ACHN (cell line): ENCODE results near the gene RRP1.
"Not testable (repeated sequence)": the region's sequence is repeated elsewhere in the genome, so short reads cannot be mapped to it uniquely, and the experiment has no call there.

ENCODE experiments used
- DNase-seq: peaks from one replicate; pipeline ENCODE4 v3.0.0-alpha.2; 2015
- in situ Hi-C: cut with HindIII; loops from 2 replicates; pipeline ENCODE4 v1.10.0; 2017; ENCODE audit warnings: low sequenced_read_pairs, low pct_ligation_motif_present, low pct_unique_long_range_greater_than_20kb

Gene RRP1

DNA sequence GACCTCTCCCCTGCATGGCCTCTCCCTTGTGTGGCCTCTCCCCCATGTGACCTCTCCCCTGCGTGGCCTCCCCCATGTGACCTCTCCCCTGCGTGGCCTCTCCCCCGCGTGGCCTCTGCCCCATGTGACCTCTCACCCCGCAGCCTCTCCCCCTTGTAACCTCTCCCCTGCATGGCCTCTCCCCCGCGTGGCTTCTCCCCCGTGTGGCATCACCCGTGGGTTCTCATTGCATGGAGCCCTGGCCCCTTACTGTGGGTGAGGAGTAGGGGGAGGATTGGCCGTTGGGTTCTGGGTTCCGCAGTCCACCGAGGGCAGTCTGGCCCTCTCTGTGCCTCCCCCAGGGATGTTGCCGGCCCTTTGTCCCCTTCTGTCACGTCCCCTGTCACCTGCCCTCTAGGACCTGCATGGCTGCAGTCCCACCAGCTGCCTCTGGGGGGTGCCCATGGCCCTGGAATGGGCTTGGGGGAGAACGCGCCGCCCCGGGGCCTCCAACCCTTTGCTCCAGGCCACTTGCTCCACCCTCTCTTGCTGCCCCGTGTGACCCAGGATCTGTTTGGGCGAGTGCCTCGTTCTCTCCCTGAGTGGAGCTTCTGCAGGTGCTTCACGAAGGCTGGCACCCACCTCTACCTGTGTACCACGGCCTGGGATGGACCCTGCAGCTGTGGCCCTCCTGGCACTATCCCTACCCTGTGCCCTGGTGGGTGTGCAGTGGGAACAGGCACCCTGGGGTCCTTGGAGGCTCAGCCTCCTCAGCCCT is 21.3 kb downstream of the RRP1 start:
- in situ Hi-C loops = no loop called here
- peak; percentile 64 for DNase-seq

- no peak for DNase-seq
- in situ Hi-C loops = no loop called here
These were observed 22.1 kb downstream of the RRP1 start for GRCh38 chr21:43811262-43812105.

GRCh38 chr21:43812139-43812821 is 22.9 kb downstream of the RRP1 start:
- DNase-seq = no peak
- in situ Hi-C loops = no loop called here

DNA sequence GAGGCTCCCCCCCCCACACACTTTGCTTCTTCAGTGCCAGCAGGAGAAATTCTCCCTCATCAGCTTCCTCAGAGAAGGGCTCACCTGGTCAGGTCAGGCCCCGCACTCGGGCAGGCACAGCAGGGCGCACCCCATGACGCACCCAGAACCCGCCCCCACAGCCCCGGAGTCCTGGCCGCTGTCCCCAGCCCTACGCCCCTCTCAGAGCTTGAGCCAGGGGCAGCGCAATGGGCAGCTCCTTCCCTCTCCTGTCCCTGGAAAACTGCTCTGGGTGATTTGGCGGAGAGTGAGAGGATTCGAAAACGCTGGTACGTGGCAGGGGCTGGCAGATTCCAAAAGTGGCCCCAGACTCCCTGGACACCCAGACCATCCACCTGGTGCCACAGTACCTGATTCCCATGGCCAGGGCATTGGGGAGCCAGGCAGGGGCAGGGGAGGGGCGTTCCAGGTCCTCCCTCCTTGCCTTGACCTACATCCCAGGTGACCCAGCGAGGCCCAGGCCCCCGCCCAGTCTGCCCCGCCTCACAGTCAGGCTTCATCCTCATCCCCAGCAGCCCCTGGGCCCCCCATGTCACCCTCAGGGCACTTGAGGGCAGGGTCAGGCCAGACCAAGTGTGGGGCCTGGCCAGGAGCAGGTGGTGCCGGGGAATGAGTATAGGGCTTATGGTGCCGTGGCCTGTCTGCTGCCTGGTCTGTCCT is 23.7 kb downstream of the RRP1 start:
- no peak for DNase-seq
- in situ Hi-C loops = no loop called here

GRCh38 chr21:43813656-43813980 is 24.2 kb downstream of the RRP1 start:
- DNase-seq = no peak
- in situ Hi-C loops = no loop called here

DNA sequence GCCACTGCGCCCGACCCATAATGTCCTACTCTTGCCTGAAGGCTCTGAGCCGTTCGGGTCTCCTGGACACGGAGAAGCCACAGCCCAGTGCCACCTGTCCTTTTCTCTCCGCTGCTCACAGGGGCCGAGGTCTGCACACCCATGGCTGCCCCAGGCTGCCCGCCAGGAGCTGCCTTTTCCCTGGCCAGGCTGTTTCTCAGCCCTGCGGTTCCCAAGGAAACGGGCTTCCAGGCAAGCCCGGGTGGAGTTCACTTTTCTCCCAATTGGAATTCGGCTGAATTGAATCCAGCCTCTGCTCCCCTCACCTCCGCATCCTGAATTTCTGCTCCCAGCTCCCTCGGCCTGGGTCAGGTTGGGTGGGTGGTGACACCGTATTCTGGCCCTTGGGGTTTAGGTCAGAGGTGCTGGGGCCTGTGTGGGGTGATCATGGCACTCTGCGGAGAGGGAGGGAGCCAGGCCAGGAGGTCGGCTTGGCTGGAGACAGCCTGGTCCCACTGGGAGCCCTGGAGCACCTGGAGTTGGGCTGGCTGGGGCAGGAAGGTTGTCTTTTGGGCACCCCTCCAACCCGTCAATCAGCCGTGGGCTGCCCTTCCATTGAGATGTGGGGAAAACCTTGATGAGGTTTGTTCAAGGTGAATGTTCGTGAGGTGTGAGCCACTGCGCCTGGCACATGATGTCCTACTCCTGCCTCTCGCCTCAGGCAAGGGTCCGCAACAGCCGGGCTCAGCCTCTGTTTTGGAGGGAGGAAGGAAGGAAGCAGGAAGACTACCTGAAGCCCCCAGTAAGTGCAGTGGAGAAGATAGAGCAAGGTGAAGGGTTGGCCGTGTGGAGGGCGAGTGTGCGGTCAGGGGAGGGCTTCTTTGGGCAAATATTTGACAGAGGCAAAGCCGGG is 25.1 kb downstream of the RRP1 start:
- no peak for DNase-seq
- in situ Hi-C loops = no loop called here

DNA sequence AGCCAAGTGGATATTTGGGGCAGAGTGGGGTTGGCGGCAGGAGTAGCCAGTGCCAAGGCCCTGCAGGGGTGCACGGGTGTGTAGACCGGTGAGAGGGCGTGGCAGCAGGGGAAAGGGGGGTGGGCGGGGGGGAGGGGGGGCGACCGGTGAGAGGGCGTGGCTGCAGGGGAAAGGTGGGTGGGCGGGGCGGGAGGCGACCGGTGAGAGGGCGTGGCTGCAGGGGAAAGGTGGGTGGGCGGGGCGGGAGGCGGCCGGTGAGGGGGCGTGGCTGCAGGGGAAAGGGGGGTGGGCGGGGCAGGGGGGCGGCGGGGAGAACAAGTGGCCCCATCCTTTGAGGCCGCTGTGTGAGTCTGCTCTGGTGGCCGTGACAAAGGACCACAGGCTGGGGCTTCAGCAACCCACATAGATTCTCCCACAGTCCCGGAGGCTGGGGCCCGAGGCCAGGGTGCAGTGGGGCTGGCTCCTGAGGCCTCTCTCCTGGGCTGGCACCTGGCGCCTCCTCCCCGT is 25.8 kb downstream of the RRP1 start:
- DNase-seq = no peak
- in situ Hi-C loops = no loop called here

DNA sequence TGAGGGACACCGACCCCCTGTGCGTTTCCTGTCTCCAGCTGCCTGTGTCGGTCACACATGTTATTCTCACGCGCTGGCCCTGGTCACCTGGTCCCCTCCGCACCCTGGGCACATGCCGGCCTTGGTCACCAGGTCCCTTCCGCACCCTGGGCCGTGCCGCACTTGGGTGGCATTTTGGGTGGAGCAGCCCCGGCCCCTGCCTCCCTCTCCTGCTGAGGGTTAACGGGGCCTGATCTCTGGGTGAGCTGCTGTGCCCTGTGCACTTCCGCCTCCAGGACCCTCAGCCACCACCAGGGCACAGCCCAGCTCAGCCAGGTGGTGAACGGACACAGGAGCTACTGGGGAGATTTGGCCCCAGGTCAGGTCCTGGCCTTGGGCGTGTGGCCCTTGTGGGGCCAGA is 26.6 kb downstream of the RRP1 start:
- in situ Hi-C loops = no loop called here
- DNase-seq = no peak

DNA sequence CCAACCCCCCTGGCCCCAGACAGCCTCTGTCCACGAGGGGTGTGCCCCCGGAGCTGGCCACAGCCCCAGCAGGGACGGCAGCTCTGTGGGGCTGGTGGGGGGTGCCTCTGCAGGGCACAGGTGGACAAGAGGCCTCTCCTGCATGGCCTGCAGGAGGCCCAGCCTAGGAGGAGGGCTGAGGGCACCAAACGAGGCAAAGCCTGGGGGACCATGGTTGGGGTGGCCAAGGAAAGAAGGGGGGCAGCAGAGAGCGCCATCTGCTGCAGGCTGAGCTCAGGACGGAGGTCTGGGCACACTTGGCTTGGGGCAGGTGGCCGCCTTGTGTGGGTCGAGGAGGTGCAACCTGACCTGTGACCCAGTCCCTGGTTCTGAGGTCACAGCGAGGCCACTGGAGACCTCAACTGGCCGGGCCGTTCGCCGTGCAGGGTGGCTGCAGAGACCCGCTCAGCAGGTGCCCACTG is 27.3 kb downstream of the RRP1 start:
- DNase-seq = no peak
- in situ Hi-C loops = no loop called here

GRCh38 chr21:43817157-43818086 is 28.0 kb downstream of the RRP1 start:
- in situ Hi-C loops = no loop called here
- no peak for DNase-seq

DNA sequence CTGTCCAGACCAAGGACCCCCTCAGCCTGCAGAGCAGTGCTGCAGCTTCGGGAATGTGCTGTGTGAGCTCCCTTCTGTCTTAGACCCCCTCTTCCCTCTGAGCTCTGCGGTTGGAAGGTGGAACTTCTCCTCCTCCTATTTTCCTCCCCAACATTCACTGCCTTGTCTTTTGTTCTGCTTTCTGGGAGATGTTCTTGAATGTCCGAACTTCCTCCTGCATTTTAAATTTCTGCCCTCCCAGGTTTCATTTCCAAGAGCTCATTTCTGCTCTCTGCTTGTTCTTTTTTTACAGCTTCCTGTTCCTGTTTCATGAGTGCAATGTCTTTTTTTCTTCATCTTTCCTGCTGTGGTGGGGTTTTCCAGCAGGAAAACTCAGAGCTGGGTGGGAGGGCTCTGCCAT is 29.3 kb downstream of the RRP1 start:
- DNase-seq = no peak
- in situ Hi-C loops = no loop called here

GRCh38 chr21:43819511-43820405 is 30.4 kb downstream of the RRP1 start:
- no peak for DNase-seq
- in situ Hi-C loops = no loop called here

DNA sequence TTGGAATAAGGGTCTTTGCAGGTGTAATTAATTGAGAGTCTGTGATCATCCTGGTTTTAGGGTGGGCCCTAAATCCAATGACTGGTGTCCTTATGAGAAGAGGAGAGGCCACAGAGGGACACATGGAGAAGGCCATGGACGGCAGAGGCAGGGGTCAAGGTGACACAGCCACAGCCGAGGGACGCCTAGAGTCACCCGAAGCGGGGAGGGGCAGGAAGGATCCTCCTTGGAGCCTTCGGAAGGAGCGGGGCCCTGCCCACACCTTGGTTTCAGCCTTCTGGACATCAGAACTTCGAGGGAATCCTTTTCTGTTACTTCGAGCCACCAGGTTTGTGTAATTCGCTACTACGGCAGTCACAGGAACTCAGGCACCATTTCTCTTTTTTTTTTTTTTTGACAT is 31.1 kb downstream of the RRP1 start:
- no peak for DNase-seq
- in situ Hi-C loops = no loop called here

- in situ Hi-C loops, DNase-seq: not testable (repeated sequence)
These were observed 32.8 kb downstream of the RRP1 start for GRCh38 chr21:43822166-43822565.

DNA sequence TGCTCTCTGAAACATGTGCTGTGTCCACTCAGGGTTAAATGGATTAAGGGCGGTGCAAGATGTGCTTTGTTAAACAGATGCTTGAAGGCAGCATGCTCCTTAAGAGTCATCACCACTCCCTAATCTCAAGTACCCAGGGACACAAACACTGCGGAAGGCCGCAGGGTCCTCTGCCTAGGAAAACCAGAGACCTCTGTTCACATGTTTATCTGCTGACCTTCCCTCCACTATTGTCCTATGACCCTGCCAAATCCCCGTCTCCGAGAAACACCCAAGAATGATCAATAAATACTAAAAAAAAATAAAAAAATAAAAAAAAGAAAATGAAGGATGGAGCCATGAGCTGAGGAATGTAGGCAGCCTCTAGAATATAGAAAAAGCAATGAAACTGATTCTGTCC is 33.4 kb downstream of the RRP1 start:
- DNase-seq, in situ Hi-C loops: not testable (repeated sequence)
